ENCODE data around the gene SARNP. TPM values are rescaled to one million over a fixed set of nuclear protein-coding genes. Genes with fewer than 3 reads are reported as not detected.

SARNP gene
- total RNA-seq, 8 experiments from 2014 or later, result 81.9 to 148 (median 114) TPM

GRCh38 chr12:55724226-55724939 is 93.1 kb downstream of the SARNP start:
- in situ Hi-C loops (cut with MboI; ENCODE audit: low pct_unique_long_range_greater_than_20kb in 2 of 9, low sequenced_read_pairs in 9 of 9, unreplicated experiment in 9 of 9), result no loop called here
- H3K4me1 ChIP-seq (replicated peaks in 1 of 2), result peaks cover 6% of the 10 kb centered on the region in 2 donors
- no peak for ATAC-seq (replicated peaks in 6 of 8)
- H3K27ac ChIP-seq, result no peak overlapping the region
- H3K4me3 ChIP-seq, result no peak overlapping the region
- WGBS, 10 experiments, result 15 to 97% (median 29%) methylated on average over 1 to 9 of the region's 11 CpGs; no CpG with 5 or more reads in 4 of the 10 experiments

DNA sequence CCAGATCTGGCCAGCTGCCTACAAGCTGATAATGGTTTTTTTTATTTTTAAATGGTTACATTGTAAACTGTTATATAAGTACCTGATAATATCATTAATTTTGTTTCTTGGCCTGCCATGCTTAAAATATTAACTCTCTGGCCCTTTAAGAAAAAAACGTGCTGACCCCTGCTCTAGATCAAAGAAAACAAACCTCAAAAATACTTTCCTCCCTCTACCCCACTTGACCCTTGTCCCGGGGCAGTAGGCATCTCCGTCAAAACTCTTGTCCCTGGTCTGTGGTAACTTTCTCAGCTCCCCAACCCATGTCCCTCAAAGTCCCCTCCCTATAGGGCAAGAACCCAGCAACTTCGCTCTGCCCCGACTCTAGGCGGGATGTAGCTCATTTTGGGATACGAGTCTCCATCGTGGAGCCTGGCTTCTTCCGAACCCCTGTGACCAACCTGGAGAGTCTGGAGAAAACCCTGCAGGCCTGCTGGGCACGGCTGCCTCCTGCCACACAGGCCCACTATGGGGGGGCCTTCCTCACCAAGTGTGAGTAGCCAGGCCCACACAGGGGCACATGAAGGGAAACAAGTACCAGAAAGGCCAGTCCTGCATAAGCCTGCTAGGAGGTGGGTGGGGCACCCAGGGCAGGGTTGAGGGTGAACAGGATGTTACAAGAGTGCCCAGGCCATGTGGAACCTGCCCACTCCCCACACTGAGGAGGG is 93.9 kb downstream of the SARNP start:
- no peak for ATAC-seq (replicated peaks in 6 of 8)
- WGBS, 10 experiments, result 0 to 89% (median 70%) methylated on average over 1 to 7 of the region's 10 CpGs; no CpG with 5 or more reads in 3 of the 10 experiments
- in situ Hi-C loops (cut with MboI; ENCODE audit: low pct_unique_long_range_greater_than_20kb in 2 of 9, low sequenced_read_pairs in 9 of 9, unreplicated experiment in 9 of 9), result no loop called here
- Histone ChIP-seq H3K27ac (no peak overlapping the region), H3K4me1 (replicated peaks in 1 of 2) (peaks cover 6% of the 10 kb centered on the region in 2 donors), H3K4me3 (no peak overlapping the region)

DNA sequence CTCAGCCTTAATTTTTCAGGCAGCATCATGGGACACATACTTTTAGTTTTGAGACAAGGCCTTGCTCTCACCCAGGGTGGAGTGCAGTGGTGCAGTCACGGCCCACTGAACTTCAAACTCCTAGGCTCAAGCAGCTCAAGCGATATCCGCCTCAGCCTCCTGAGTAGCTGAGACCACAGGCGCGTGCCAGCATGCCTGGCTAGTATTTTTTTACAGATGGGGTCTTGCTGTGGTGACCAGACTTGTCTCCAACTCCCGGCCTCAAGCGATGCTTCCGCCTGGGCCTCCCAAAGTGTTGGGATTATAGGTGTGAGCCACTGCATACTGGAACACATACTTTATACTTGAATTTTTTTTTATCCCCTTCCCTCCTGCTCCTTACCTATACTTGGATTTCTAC is 94.6 kb downstream of the SARNP start:
- in situ Hi-C loops (cut with MboI; ENCODE audit: low pct_unique_long_range_greater_than_20kb in 2 of 9, low sequenced_read_pairs in 9 of 9, unreplicated experiment in 9 of 9), result no loop called here
- no peak for ATAC-seq (replicated peaks in 6 of 8)
- Histone ChIP-seq H3K4me1 (replicated peaks in 1 of 2) (peaks cover 6% of the 10 kb centered on the region in 2 donors), H3K27ac (no peak overlapping the region), H3K4me3 (no peak overlapping the region)
- WGBS, 10 experiments, result 98 to 100% (median 100%) methylated on average over 1 to 6 of the region's 8 CpGs; no CpG with 5 or more reads in 4 of the 10 experiments

- peaks cover 0 to 6% of the 10 kb centered on the region in 2 donors for H3K4me1 ChIP-seq (replicated peaks in 1 of 2)
- in situ Hi-C loops (cut with MboI; ENCODE audit: low pct_unique_long_range_greater_than_20kb in 2 of 9, low sequenced_read_pairs in 9 of 9, unreplicated experiment in 9 of 9), result no loop called here
- H3K4me3 ChIP-seq, result no peak overlapping the region
- ATAC-seq (replicated peaks in 6 of 8), result peak in 4 of 8 experiments; percentile 0 to 1 (median 0)
- WGBS, 10 experiments, result 50 to 86% (median 78%) methylated on average over 1 to 7 of the region's 14 CpGs; no CpG with 5 or more reads in 5 of the 10 experiments
- no peak overlapping the region for H3K27ac ChIP-seq
These were observed 95.8 kb downstream of the SARNP start for GRCh38 chr12:55721601-55722213.

DNA sequence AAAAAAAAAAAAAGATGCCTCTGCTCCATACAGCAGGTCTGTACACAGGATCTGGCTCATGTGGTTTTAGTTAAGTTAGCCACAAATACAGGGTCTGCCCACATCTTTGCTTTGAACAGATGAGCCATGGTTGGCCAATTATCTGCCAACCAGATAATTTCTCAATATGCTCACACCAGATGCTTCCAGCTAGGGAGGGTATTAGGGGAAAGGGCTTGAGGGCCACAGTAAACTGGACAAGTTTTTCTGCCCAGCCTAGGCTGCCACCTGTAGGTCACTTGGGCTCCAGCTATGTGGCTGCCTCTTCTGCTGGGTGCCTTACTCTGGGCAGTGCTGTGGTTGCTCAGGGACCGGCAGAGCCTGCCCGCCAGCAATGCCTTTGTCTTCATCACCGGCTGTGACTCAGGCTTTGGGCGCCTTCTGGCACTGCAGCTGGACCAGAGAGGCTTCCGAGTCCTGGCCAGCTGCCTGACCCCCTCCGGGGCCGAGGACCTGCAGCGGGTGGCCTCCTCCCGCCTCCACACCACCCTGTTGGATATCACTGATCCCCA is 96.6 kb downstream of the SARNP start:
- WGBS, 10 experiments, result 0 to 68% methylated on average over 3 to 4 of the region's 9 CpGs; no CpG with 5 or more reads in 8 of the 10 experiments
- Histone ChIP-seq H3K27ac (no peak overlapping the region), H3K4me1 (replicated peaks in 1 of 2) (peaks cover 0 to 9% of the 10 kb centered on the region in 2 donors), H3K4me3 (no peak overlapping the region)
- ATAC-seq (replicated peaks in 6 of 8), result peak; percentile 29 to 62 (median 41)
- in situ Hi-C loops (cut with MboI; ENCODE audit: low pct_unique_long_range_greater_than_20kb in 2 of 9, low sequenced_read_pairs in 9 of 9, unreplicated experiment in 9 of 9), result no loop called here

DNA sequence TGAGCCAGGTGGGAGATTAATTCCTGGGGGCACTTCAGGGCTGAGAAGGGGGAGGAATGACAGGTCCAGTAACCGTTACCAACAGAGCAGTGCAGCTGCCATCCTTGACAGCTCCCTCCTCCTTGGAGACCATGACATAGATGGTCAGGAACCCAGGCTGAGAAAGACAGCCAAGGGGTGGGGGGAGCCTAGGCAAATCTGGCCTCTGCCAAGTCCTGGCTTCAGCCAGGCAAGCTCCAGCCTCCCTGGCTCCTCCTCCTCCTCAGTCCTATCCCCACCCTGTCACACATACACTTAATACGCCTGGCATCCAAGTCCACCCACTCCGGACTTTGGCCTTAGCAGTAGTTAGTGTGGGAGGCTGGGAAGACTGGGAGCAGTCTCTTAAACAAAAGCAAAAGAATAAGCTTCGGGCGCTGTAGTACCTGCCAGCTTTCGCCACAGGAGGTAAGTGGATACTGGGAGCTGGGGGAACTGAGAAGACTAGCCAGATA is 97.4 kb downstream of the SARNP start, which contains the start of gene RDH5:
RDH5 (plus strand) TSS at position 323 of the 494 bp plus-strand sequence. CDS start 792 bp downstream, outside the sequence.
- Histone ChIP-seq H3K4me3 (no peak within 1 kb of the TSS), H3K4me1 (replicated peaks in 1 of 2) (peaks cover 0 to 9% of the 10 kb centered on the region in 2 donors), H3K27ac (no peak within 1 kb of the TSS)
- in situ Hi-C loops (cut with MboI; ENCODE audit: low pct_unique_long_range_greater_than_20kb in 2 of 9, low sequenced_read_pairs in 9 of 9, unreplicated experiment in 9 of 9), result no loop called here
- peak in 2 of 8 experiments; percentile 7 to 30 for ATAC-seq (replicated peaks in 6 of 8)
- WGBS, 10 experiments, result 67 to 100% (median 94%) methylated on average over 1 to 4 of the region's 6 CpGs; no CpG with 5 or more reads in 6 of the 10 experiments

GRCh38 chr12:55719371-55719770 is 98.2 kb downstream of the SARNP start:
- Histone ChIP-seq H3K4me3 (no peak overlapping the region), H3K27ac (no peak overlapping the region), H3K4me1 (replicated peaks in 1 of 2) (peaks cover 0 to 9% of the 10 kb centered on the region in 2 donors)
- no peak for ATAC-seq (replicated peaks in 6 of 8)
- WGBS, 10 experiments, result 67 to 92% (median 80%) methylated on average over 1 to 4 of the region's 7 CpGs; no CpG with 5 or more reads in 7 of the 10 experiments
- in situ Hi-C loops (cut with MboI; ENCODE audit: low pct_unique_long_range_greater_than_20kb in 2 of 9, low sequenced_read_pairs in 9 of 9, unreplicated experiment in 9 of 9), result no loop called here

DNA sequence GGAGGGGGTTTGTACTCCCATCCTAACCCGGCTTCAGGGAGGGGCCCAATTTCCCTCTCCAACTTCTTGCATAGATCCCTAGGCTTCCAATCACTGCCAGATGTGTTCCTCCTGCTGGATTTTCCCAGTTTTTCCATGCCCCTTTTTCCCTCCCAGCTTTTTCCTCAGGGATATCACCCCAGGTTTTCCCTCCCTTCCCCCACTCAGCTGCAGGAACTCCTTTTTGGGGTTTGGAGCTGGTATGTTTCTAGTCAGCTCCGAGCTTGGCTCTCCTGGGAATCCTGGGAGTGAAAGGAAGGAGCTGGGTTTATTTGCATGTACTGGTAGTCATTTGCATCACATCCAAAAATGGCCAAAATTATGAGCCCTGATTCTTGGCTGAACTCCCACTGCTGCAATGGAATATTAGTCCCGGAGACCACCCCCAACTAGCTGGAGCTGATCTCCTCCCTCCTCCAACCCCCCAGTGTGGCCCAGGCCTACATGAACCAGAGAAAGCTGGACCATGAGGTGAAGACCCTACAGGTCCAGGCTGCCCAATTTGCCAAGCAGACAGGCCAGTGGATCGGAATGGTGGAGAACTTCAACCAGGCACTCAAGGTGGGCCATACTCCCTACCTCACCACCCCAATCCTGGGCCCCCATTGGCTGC is 98.8 kb downstream of the SARNP start:
- Histone ChIP-seq H3K27ac (no peak overlapping the region), H3K4me3 (no peak overlapping the region), H3K4me1 (replicated peaks in 1 of 2) (peaks cover 0 to 9% of the 10 kb centered on the region in 2 donors)
- no peak for ATAC-seq (replicated peaks in 6 of 8)
- in situ Hi-C loops (cut with MboI; ENCODE audit: low pct_unique_long_range_greater_than_20kb in 2 of 9, low sequenced_read_pairs in 9 of 9, unreplicated experiment in 9 of 9), result no loop called here
- 0 to 100% (median 74%) methylated on average over 1 to 3 of the region's 4 CpGs; no CpG with 5 or more reads in 4 of the 10 experiments for WGBS, 10 experiments

- no peak overlapping the region for H3K4me3 ChIP-seq
- no peak for ATAC-seq (replicated peaks in 6 of 8)
- H3K4me1 ChIP-seq (replicated peaks in 1 of 2), result peaks cover 0 to 9% of the 10 kb centered on the region in 2 donors
- H3K27ac ChIP-seq, result no peak overlapping the region
- 51% methylated on average over 2 of the region's 4 CpGs; no CpG with 5 or more reads in 9 of the 10 experiments for WGBS, 10 experiments
- in situ Hi-C loops (cut with MboI; ENCODE audit: low pct_unique_long_range_greater_than_20kb in 2 of 9, low sequenced_read_pairs in 9 of 9, unreplicated experiment in 9 of 9), result no loop called here
These were observed 99.5 kb downstream of the SARNP start for GRCh38 chr12:55718015-55718414.

DNA sequence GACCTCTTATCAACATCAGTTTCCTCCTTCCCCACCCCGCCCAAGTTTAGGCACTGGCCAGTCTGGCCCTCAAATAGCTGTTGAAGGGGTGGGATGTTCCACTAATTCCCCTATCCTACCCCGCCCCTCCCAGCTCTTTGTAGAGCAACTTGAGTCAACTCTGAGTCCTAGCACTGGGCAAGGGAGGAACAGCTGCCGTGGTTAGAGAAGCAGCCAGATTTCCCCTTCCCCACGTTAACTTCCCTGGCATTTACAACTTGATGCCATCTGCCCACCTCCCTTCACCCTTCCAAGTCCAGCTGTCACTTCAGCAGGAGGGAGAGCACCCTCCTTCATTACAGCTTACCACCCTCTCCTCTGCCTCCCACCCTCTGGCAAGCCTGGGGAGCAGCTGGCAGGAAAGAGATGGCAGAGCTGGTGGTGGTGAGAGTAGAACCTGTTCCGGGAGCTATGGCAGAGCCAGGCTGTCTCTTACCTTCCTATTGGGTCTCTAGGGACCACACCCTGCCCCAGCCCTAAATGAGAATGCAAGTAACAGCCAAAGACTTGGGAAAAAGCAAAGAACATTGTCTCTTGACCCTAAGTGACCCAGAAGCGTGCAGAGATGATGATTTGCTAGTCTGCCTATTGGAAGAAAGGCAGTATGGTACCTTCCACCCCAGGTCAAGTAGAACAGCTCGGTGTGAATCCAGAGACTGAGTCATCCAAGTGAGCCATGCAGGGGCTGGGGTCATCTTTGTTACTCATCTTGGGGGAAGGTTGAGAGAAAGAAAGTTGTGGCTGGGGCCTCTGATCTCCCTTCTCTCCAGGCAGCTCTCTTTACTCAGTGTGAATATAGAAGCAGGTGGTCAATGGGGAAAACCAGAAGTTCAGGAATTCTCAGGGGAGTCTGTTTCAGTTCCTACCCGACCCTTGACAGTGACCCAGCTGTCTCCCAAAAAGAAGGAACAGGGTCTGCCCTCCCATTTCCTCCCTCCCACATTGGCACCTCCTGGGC is 100.2 kb downstream of the SARNP start:
- no peak for ATAC-seq (replicated peaks in 6 of 8)
- 0 to 100% (median 37%) methylated on average over 1 to 4 of the region's 8 CpGs for WGBS, 10 experiments
- Histone ChIP-seq H3K27ac (no peak overlapping the region), H3K4me1 (replicated peaks in 1 of 2) (peaks cover 0 to 9% of the 10 kb centered on the region in 2 donors), H3K4me3 (peak overlapping the region in 3 of 5 donors; percentile 68 to 96 (median 84))
- in situ Hi-C loops (cut with MboI; ENCODE audit: low pct_unique_long_range_greater_than_20kb in 2 of 9, low sequenced_read_pairs in 9 of 9, unreplicated experiment in 9 of 9), result no loop called here

DNA sequence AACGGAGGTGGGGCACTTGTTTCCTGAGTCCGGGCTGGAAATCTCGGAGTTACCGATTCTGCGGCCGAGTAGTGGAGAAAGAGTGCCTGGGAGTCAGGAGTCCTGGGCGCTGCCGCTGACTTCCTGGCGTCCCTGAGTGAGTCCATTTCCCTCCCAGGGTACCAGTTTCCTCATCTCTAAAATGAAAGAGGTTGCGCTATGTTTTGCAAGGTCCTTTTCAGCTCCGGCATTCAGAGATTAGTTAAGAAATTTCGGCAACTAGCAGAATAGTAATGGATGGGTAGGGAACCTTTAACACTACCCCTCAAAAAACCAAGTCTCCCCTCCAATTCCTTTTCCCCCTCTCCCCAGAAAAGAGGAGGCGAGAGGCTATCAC is 101.0 kb downstream of the SARNP start:
- ATAC-seq (replicated peaks in 6 of 8), result peak in 2 of 8 experiments; percentile 1 to 3
- in situ Hi-C loops (cut with MboI; ENCODE audit: low pct_unique_long_range_greater_than_20kb in 2 of 9, low sequenced_read_pairs in 9 of 9, unreplicated experiment in 9 of 9), result no loop called here
- Histone ChIP-seq H3K4me3 (peak overlapping the region; percentile 50 to 100 (median 84)), H3K27ac (no peak overlapping the region), H3K4me1 (replicated peaks in 1 of 2) (peaks cover 0 to 9% of the 10 kb centered on the region in 2 donors)
- 0 to 20% (median 0%) methylated on average over 1 to 5 of the region's 13 CpGs; no CpG with 5 or more reads in 3 of the 10 experiments for WGBS, 10 experiments

Measured in motor neuron (in vitro differentiated cells).